IMR-90 (cell line): ENCODE measurements around the gene NPSR1. TPM values are rescaled to one million over a fixed set of nuclear protein-coding genes. Genes with fewer than 3 reads are reported as not detected.

ENCODE experiments used
- ATAC-seq: fragments of 200-7000 bp; cut with Tn5 transposase; 2 replicates; pipeline ENCODE4 v1.9.1; 2020; ENCODE audit warnings: low read depth, mild to moderate bottlenecking, moderate library complexity
- BruUV-seq: library from RNA; stranded (reverse); fragments of 400-500 nt; replicated peaks from 2 replicates; lab custom pipeline; 2021; lab: Mats Ljungman, UMichigan
- CTCF ChIA-PET: fragments of 300-600 bp; formaldehyde crosslinking; extraction: SDS; loops from one replicate; lab custom pipeline; 2021; ENCODE audit warnings: antibody characterized with exemption; lab: Yijun Ruan, JAX
- POLR2A ChIA-PET: fragments of 300-600 bp; sonication (Branson Sonifier 250); formaldehyde crosslinking; loops from one replicate; lab custom pipeline; 2022; ENCODE audit warnings: antibody characterized with exemption; ENCODE audit not compliant: unreplicated experiment; lab: Charles Lee
- DNase-seq: peaks from one replicate; pipeline ENCODE4 v3.0.0; 2013
- H2AFZ ChIP-seq: replicated peaks from 2 replicates; pipeline ENCODE3; 2013; ENCODE audit warnings: low read length, mild to moderate bottlenecking; ENCODE audit not compliant: poor library complexity
- H2AK5ac ChIP-seq: 2 replicates; pipeline ENCODE4 v1.6.1; 2013; ENCODE audit warnings: low read depth, low read length, inconsistent platforms
- H2AK9ac ChIP-seq: replicated peaks from 2 replicates; pipeline ENCODE3; 2013; ENCODE audit warnings: mild to moderate bottlenecking, low read depth, low read length, moderate library complexity; ENCODE audit not compliant: poor library complexity
- H2BK120ac ChIP-seq: 2 replicates; pipeline ENCODE4 v1.6.1; 2013; ENCODE audit warnings: low read depth, low read length, inconsistent platforms
- H2BK15ac ChIP-seq: 3 replicates; pipeline ENCODE4 v1.6.1; 2013; ENCODE audit warnings: low read depth, low read length, inconsistent platforms
- H2BK20ac ChIP-seq: 2 replicates; pipeline ENCODE4 v1.6.1; 2013; ENCODE audit warnings: low read depth, mild to moderate bottlenecking, inconsistent platforms, low read length, moderate library complexity
- H2BK5ac ChIP-seq: 2 replicates; pipeline ENCODE4 v1.6.1; 2013; ENCODE audit warnings: mild to moderate bottlenecking, low read depth, low read length, inconsistent platforms; ENCODE audit not compliant: poor library complexity, severe bottlenecking
- H3K14ac ChIP-seq: replicated peaks from 2 replicates; pipeline ENCODE4 v1.6.1; 2013; ENCODE audit warnings: low read depth, low read length, inconsistent platforms
- H3K18ac ChIP-seq: 2 replicates; pipeline ENCODE4 v1.6.1; 2013; ENCODE audit warnings: low read depth, low read length, control low read depth
- H3K23ac ChIP-seq: 2 replicates; pipeline ENCODE4 v1.6.1; 2013; ENCODE audit warnings: low read depth, low read length, inconsistent platforms
- H3K27ac ChIP-seq: 2 replicates; pipeline ENCODE4 v1.5.1; 2013; ENCODE audit warnings: mild to moderate bottlenecking, control low read depth, low read length; ENCODE audit not compliant: insufficient read depth
- H3K27me3 ChIP-seq: 2 replicates; pipeline ENCODE4 v1.6.1; 2013; ENCODE audit warnings: low read length; ENCODE audit not compliant: control insufficient read depth, insufficient read depth
- H3K36me3 ChIP-seq: 2 replicates; pipeline ENCODE4 v1.6.1; 2013; ENCODE audit warnings: low read length, mixed read lengths; ENCODE audit not compliant: control insufficient read depth, insufficient read depth
- H3K4ac ChIP-seq: 2 replicates; pipeline ENCODE4 v1.6.1; 2013; ENCODE audit warnings: low read depth, low read length, inconsistent platforms
- H3K4me1 ChIP-seq: 2 replicates; pipeline ENCODE4 v1.6.1; 2013; ENCODE audit warnings: low read length, mixed read lengths; ENCODE audit not compliant: control insufficient read depth, insufficient read depth
- H3K4me2 ChIP-seq: 2 replicates; pipeline ENCODE4 v1.6.1; 2013; ENCODE audit warnings: low read depth, mild to moderate bottlenecking, control low read depth, low read length, moderate library complexity
- H3K4me3 ChIP-seq: 2 replicates; pipeline ENCODE4 v1.5.1; 2013; ENCODE audit warnings: low read depth, mild to moderate bottlenecking, control low read depth, low read length, moderate library complexity; ENCODE audit not compliant: insufficient read depth
- H3K56ac ChIP-seq: 2 replicates; pipeline ENCODE4 v1.6.1; 2013; ENCODE audit warnings: low read length, inconsistent platforms; ENCODE audit not compliant: insufficient read depth; ENCODE audit errors: extremely low read depth
- H3K79me1 ChIP-seq, 2 experiments: 2 replicates each; pipeline ENCODE4 v1.6.1; 2013; ENCODE audit warnings: low read length in 2 of 2, inconsistent platforms in 1 of 2, low read depth in 1 of 2
- H3K9ac ChIP-seq: 2 replicates; pipeline ENCODE4 v1.6.1; 2013; ENCODE audit warnings: low read depth, low read length, control low read depth
- H3K9me1 ChIP-seq: 2 replicates; pipeline ENCODE4 v1.6.1; 2013; ENCODE audit warnings: low read length, inconsistent platforms; ENCODE audit not compliant: insufficient read depth
- H3K9me3 ChIP-seq: 2 replicates; pipeline ENCODE4 v1.6.1; 2013; ENCODE audit warnings: low read length; ENCODE audit not compliant: control insufficient read depth, insufficient read depth
- H4K20me1 ChIP-seq: 2 replicates; pipeline ENCODE4 v1.6.1; 2013; ENCODE audit warnings: low read length, inconsistent platforms; ENCODE audit not compliant: insufficient read depth
- H4K5ac ChIP-seq: 2 replicates; pipeline ENCODE4 v1.6.1; 2013; ENCODE audit warnings: mild to moderate bottlenecking, low read depth, low read length, control low read depth
- H4K8ac ChIP-seq, 2 experiments: 2 replicates each; pipeline ENCODE4 v1.6.1; 2013; ENCODE audit warnings: low read depth in 2 of 2, low read length in 2 of 2, control low read depth in 1 of 2, inconsistent platforms in 1 of 2
- H4K91ac ChIP-seq: 2 replicates; pipeline ENCODE4 v1.6.1; 2013; ENCODE audit warnings: low read depth, low read length, inconsistent platforms; ENCODE audit not compliant: insufficient read depth
- CEBPB ChIP-seq: IDR thresholded peaks from 2 replicates; pipeline ENCODE4 v1.6.1; 2012; ENCODE audit warnings: low read depth, low read length, improper control_type of control experiment
- CHD1 ChIP-seq: IDR thresholded peaks from 2 replicates; pipeline ENCODE4 v1.6.1; 2012; ENCODE audit warnings: low read depth, low read length, improper control_type of control experiment
- ELK1 ChIP-seq: fragments of 150-350 bp; IDR thresholded peaks from 2 replicates; pipeline ENCODE4 v1.6.1; 2016; ENCODE audit warnings: low read depth, mild to moderate bottlenecking, low read length, moderate library complexity, borderline replicate concordance
- FOS ChIP-seq: fragments of 150-350 bp; IDR thresholded peaks from 2 replicates; pipeline ENCODE4 v1.6.1; 2016; ENCODE audit warnings: low read depth, low read length
- MAFK ChIP-seq: IDR thresholded peaks from 2 replicates; pipeline ENCODE4 v1.6.1; 2012; ENCODE audit warnings: low read depth, low read length, improper control_type of control experiment
- MAZ ChIP-seq: IDR thresholded peaks from 2 replicates; pipeline ENCODE4 v1.6.1; 2012; ENCODE audit warnings: low read depth, mild to moderate bottlenecking, low read length, improper control_type of control experiment, moderate library complexity, borderline replicate concordance
- MXI1 ChIP-seq: IDR thresholded peaks from 2 replicates; pipeline ENCODE4 v1.6.1; 2012; ENCODE audit warnings: low read depth, mild to moderate bottlenecking, low read length, moderate library complexity, borderline replicate concordance
- NFE2L2 ChIP-seq: fragments of 150-350 bp; IDR thresholded peaks from 2 replicates; pipeline ENCODE4 v1.6.1; 2016; ENCODE audit warnings: low read depth, mild to moderate bottlenecking, low read length
- POLR2A ChIP-seq: IDR thresholded peaks from 2 replicates; pipeline ENCODE4 v1.6.1; 2012; ENCODE audit warnings: mild to moderate bottlenecking, low read depth, low read length
- RAD21 ChIP-seq: IDR thresholded peaks from 2 replicates; pipeline ENCODE4 v1.6.1; 2012; ENCODE audit warnings: low read length, improper control_type of control experiment
- RCOR1 ChIP-seq: IDR thresholded peaks from 2 replicates; pipeline ENCODE4 v1.6.1; 2012; ENCODE audit warnings: mild to moderate bottlenecking, low read length, improper control_type of control experiment; ENCODE audit not compliant: insufficient replicate concordance
- RFX5 ChIP-seq: IDR thresholded peaks from 2 replicates; pipeline ENCODE4 v1.8.0; 2012; ENCODE audit warnings: low read depth, mild to moderate bottlenecking, low read length, moderate library complexity
- SMC3 ChIP-seq: fragments of 150-350 bp; IDR thresholded peaks from 2 replicates; pipeline ENCODE4 v1.6.1; 2016; ENCODE audit warnings: low read depth, mild to moderate bottlenecking, antibody characterized with exemption, low read length, moderate library complexity
- USF2 ChIP-seq: fragments of 150-350 bp; IDR thresholded peaks from 2 replicates; pipeline ENCODE4 v1.6.1; 2017; ENCODE audit warnings: mild to moderate bottlenecking, antibody characterized with exemption, low read length, low read depth
- WGBS, 2 experiments: methylation state at CpG; one replicate each; pipeline versions ENCODE4 v1.1.5 to v1.1.7; 2013; ENCODE audit warnings: missing lambda C conversion rate in 2 of 2; ENCODE audit not compliant: insufficient read length in 1 of 2; ENCODE audit errors: extremely low coverage in 2 of 2; 5-methylcytosine and 5-hydroxymethylcytosine counted together
- dilution Hi-C: fragments of 300-500 bp; cut with HindIII; formaldehyde crosslinking; loops from one replicate; pipeline ENCODE4 v1.14.3; 2018; ENCODE audit warnings: low sequenced_read_pairs; ENCODE audit not compliant: unreplicated experiment
- in situ Hi-C: fragments of 300-500 bp; cut with MboI; formaldehyde crosslinking; loops from 3 replicates; pipeline ENCODE4 v1.14.3; 2019; ENCODE audit warnings: low sequenced_read_pairs, inconsistent platforms, mixed read lengths
- intact Hi-C: fragments of 100-400 bp; cut with micrococcal nuclease; formaldehyde crosslinking; loops from 2 replicates; pipeline ENCODE4 v1.10.0; 2022
- polyA plus RNA-seq, 3 experiments: library from polyadenylated mRNA; depleted of rRNA; stranded (reverse); fragments of >200 nt; gene quantifications; 2 replicates each; pipeline ENCODE4 v1.2.3, GENCODE V29; 2012; ENCODE audit warnings: low replicate concordance in 1 of 3
- total RNA-seq: library from RNA; depleted of rRNA; stranded (reverse); fragments of >200 nt; gene quantifications from 2 replicates; pipeline ENCODE4 v1.2.3, GENCODE V29; 2012
- TF ChIP-seq, protein P1 (sequence below): conservative IDR thresholded peaks from 2 replicates; pipeline ENCODE4 v1.5.1; 2012; ENCODE audit warnings: mild to moderate bottlenecking, low read depth, low read length, improper control_type of control experiment

NPSR1 gene
- total and polyA plus RNA-seq, 2 of the 4 experiments (the other 2 are of a cell fraction): not detected

GRCh38 chr7:34655384-34655783, 2.6 kb upstream of the NPSR1 start:
- ChIA-PET CTCF (no interaction called here), POLR2A (no interaction called here)
- no peak overlapping the region for H3K14ac ChIP-seq
- no peak for ATAC-seq
- no peak overlapping the region for H2BK20ac ChIP-seq
- no peak overlapping the region for H2BK5ac ChIP-seq
- no peak for TF ChIP-seq USF2
- no peak for TF ChIP-seq POLR2A
- no peak for TF ChIP-seq NFE2L2
- TF ChIP-seq RCOR1: no peak
- no peak for TF ChIP-seq MAZ
- no peak for TF ChIP-seq FOS
- TF ChIP-seq, protein P1, sequence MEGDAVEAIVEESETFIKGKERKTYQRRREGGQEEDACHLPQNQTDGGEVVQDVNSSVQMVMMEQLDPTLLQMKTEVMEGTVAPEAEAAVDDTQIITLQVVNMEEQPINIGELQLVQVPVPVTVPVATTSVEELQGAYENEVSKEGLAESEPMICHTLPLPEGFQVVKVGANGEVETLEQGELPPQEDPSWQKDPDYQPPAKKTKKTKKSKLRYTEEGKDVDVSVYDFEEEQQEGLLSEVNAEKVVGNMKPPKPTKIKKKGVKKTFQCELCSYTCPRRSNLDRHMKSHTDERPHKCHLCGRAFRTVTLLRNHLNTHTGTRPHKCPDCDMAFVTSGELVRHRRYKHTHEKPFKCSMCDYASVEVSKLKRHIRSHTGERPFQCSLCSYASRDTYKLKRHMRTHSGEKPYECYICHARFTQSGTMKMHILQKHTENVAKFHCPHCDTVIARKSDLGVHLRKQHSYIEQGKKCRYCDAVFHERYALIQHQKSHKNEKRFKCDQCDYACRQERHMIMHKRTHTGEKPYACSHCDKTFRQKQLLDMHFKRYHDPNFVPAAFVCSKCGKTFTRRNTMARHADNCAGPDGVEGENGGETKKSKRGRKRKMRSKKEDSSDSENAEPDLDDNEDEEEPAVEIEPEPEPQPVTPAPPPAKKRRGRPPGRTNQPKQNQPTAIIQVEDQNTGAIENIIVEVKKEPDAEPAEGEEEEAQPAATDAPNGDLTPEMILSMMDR: no peak
- no peak for TF ChIP-seq SMC3
- no peak for TF ChIP-seq RFX5
- TF ChIP-seq CHD1: no peak
- no peak for TF ChIP-seq ELK1
- TF ChIP-seq MAFK: no peak
- TF ChIP-seq MXI1: no peak
- TF ChIP-seq CEBPB: no peak
- TF ChIP-seq RAD21: no peak
- no peaks in the 10 kb centered on the region for H3K27me3 ChIP-seq
- H2AFZ ChIP-seq: no peak overlapping the region
- no peaks in the 10 kb centered on the region for H3K4me1 ChIP-seq
- H3K23ac ChIP-seq: no peak overlapping the region
- no peak overlapping the region for H2BK15ac ChIP-seq
- no peaks in the 10 kb centered on the region for H3K36me3 ChIP-seq
- no peak overlapping the region for H4K91ac ChIP-seq
- no peak overlapping the region for H2AK9ac ChIP-seq
- no CpG with 5 or more reads among the region's 1 CpG for WGBS, 2 experiments
- BruUV-seq: no TSS peak
- no peak overlapping the region for H2AK5ac ChIP-seq
- intact Hi-C loops: no loop called here
- H3K4me2 ChIP-seq: no peak overlapping the region
- no peak for DNase-seq
- no peaks in the 10 kb centered on the region for H3K9me1 ChIP-seq
- no peaks in the 10 kb centered on the region for H4K20me1 ChIP-seq
- H3K56ac ChIP-seq: no peak overlapping the region
- H4K5ac ChIP-seq: no peak overlapping the region
- no peak overlapping the region for H3K18ac ChIP-seq
- no peaks in the 10 kb centered on the region for H3K79me1 ChIP-seq
- H3K9me3 ChIP-seq: peaks cover 4% of the 10 kb centered on the region; the same call in 1 of the 2 replicates
- H3K27ac ChIP-seq: no peak overlapping the region
- in situ Hi-C loops: no loop called here
- no peak overlapping the region for H3K4ac ChIP-seq
- dilution Hi-C loops: no loop called here
- no peak overlapping the region for H2BK120ac ChIP-seq
- no peak overlapping the region for H4K8ac ChIP-seq
- no peak overlapping the region for H3K9ac ChIP-seq
- no peak overlapping the region for H3K4me3 ChIP-seq
